ENCODE measurements around the gene ILKAP.

ILKAP gene, protein sequence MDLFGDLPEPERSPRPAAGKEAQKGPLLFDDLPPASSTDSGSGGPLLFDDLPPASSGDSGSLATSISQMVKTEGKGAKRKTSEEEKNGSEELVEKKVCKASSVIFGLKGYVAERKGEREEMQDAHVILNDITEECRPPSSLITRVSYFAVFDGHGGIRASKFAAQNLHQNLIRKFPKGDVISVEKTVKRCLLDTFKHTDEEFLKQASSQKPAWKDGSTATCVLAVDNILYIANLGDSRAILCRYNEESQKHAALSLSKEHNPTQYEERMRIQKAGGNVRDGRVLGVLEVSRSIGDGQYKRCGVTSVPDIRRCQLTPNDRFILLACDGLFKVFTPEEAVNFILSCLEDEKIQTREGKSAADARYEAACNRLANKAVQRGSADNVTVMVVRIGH

DNA sequence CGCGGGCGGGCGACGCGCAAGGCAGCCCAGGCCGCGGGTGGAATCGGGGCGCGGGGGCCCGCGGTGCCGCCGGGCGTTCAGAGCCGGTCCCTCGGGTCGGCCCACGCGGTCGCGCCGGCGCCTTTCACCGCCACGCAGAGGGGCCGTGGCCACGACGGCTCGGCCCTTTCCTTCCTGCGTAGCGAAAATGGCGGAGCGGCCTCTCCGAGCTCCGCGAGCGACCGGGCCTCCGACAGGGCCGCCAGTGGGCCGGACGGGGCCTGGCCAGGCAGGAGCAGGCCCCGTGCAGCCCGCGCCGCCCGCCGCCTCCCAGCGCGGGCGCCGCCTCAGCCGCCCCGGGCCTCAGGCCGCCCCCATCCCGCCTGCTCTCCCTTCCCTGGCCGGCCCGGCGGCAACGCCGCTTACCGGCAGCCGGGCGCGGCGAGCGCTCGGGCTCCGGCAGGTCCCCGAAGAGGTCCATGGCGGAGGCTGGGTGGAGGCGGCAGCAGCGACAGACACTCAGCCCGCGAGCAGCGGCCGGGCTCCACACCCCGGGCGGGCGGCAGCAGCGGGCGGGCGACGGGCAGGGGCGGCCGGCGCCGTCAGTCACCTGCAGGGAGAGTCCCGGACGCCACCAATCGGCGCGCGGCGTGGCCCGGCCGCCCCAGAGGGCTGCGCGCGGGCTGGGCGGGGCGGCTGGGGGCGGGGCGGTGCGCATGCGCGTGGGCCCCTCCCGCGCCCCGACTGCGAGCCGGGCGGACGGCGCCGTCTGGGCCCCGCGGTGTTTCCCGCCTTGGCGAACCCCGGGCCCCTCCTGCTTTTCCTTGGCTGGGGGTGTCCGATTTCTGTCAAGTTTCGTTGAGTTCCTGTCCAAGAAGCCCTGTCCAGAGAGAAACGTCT lies at the start of gene ILKAP:
ILKAP (minus strand) TSS at position 602 of the 879 bp plus-strand sequence; CDS start at position 460, 142 bp downstream.
- DNase-seq = peak; percentile 64

DNA sequence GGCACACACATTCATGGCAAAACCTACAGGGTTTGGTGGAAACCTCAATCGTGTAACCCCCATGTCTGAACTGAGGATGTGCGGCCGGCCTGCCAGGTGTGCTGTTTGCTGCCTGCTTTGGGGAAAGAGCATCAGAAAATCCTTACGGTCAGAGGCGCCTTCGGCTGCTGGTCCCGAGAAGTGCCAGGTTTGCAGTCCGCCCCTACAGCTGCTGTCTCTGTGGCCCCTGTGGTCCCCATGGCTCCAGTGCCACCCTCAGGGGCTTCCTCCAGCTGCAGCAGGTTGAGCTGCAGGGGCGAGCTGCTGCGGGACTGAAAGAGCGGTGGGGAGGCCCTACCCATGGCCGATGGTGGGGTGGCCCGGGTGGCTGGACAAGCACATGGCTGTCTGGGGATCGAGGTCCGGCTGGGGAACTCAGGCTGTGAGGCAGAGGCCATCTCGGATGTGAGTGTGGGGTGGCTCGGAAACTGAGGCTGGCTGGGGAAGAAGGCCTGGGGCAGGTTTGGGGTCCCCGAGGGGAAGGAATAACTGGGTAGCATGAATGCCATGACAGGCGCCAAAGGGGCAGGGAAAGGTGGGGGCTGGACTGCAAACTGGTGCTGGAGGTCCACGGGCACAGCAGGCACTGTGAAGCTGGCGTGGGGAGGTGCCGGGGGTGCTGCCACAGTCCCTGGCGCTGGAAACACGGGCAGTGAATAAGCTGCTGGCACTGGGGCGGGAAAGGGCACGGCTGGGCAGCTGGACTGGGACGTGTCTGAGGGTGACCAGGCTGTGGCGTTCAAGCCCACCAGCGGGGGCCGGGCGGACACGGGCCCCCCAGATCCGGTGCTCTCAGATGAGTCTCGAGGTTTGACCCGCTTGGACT lies 49.5 kb upstream of the ILKAP start:
- no peak for DNase-seq

DNA sequence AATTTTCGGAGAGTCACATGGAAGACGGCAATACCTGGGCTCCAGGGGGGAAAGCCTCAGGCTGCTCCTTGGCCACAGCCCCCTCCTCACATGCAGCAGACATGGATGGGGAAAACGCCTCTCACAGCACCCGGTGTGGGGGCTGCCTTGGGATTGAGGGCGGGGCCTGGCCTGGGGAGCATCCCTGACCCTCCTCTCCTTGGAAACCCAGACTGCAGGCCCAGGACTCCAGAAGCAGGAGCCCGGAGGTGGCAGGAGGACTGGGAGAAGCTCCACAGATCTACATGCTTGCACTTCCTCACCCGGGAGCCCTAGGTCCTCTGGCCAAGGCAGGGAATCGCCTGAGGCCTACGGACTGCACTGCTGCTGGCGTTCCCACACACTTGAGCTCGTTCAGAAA lies 48.5 kb upstream of the ILKAP start:
- no peak for DNase-seq

DNA sequence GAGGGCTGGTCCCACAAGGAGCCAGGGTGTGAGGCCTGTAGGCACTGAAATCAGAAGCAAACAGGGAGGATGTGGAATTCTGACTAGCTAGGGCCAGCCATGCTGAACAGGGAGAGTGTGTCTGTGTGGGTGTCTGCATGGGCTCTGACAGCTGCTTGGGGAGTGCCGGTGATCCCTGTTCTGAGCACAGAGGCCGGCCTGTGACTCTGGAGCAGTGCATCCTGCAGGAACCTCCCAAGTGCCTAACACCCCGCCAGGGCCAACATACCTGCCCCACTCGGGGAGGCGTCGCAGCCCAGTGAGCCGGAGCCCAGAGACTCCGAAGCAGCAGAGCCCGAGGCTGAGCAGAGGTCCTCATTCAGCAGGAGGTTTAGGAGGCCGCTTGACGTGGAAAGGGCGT lies 47.8 kb upstream of the ILKAP start:
- no peak for DNase-seq

DNA sequence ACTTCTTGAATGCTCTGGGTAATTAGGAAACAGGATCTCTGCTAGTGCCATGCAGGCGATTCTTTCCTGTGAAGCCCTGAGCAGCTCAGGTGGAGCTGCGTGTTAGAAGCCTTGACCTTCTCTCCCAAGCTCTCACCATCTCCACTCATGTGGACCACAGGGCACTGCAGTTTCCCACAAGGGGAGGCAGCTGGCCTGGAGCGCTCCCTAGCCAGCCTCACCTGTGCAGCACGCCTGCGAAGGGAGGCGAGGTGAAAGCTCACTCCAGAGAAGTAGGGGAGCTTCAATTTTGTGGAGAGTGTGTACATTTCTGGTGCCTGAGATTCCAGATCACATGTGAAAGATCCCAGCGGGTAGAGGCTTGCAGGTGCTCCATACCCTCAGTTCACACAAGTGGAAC lies 47.4 kb upstream of the ILKAP start:
- DNase-seq = no peak

DNA sequence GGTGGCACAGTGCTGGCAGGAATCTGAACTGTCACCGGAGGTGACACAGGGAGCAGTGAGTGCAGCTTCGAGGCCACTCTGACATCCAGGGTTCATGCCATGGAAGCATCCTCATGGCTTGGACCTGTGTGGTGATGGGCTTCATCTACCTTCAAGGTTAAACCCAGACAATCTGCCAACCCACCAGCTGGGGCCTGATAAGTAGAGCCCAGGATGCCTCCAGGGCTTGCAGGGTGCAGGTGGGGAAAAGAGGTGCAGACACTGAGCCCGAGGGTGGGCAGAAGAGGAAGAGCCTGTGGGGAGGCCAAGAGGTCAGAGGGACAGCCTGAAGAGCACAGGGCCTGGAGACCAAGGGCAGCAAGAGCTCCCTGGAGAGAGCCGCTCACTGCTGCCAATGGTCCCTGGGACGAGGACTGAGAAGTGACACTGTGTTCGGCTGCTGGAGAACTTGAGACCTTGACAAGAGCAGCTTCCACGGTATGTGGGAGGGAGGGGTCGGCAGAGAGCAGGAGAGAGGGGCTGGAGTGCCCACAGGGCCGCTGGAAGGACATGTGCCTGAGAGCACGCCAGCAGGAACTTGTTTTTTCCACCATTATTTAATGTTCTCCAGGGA lies 44.5 kb upstream of the ILKAP start:
- DNase-seq = no peak

DNA sequence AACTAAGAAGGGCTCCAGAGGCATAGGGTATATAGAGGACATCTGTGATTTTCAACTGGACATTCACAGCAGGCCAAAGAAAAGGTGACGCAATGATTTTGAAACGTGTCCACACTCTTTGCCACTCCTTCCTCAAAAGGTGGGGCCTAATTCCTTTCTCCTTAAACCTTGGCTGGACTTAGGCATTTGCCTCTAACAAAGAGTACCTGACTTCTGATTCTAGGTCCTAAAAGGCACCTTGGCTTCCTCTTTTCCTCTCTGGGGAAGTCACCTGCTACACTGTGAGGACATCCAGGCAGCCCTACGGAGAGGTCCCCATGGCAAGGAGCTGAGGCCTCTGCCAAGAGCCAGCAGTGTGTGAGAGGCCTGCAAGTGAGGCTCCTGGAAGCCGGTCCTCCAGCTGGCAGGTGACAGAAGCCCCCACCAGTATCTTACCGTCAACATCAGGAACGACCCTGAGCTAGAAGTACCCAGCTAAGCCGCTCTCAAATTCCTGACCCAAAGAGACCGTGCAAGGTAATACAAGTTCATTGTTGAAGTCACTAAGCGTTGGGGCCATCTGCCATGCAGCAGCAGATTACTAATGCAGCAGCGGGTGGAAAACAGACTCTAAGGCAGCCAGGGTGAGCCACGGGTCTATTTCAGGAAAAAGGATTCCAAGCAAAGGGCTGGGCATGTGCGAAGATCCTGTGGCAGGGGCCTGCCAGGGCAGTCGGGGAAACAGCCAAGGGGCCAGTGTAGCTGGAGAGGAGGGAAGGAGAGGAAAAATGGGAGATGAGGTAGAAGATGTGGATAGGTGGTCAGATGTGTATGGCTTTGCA lies 43.7 kb upstream of the ILKAP start:
- no peak for DNase-seq

DNA sequence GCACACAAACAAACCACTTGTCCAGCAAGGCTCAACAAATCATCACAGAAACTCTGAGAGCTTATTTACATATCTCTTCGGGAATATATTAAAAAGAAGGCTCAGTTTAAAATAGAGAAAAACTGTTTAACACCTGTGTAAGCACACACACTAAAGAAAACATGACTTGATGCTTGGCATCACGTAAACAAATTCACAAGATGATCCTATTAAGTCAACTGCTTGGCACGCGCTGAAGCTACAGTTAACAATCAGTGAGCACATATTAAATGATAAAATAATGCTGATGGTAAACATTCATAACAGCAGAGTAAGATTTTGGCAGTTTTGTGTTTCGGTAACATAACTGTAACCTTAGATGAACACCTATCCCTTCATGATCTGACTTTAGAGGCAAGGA lies 40.7 kb upstream of the ILKAP start:
- no peak for DNase-seq

DNA sequence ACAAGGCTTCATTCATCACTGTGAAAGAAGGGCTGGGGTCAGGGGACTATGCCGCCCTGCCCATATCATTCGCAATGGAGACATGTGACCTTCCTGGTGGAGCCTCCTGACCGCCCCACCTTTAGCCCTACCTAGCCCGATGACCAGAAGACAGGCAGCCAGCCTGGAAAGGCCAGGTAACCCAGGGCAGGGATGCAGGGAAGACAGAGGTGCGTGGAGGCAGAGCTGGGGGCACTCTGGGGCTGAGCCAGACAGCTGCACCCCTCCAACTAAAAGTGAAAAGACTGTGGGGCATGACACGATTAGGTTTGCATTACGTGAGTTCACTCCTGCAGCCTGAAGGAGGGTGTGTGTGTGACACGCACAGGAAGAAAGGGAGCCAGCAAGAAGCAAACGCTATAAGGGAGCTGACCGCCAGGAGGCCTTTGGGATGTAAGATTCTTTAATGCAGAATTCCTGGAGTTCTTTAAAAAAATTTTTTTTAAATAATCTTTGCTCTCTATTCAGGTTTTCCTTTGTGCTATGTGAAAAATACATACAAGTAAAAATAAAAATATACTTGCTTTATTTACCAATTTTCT lies 40.1 kb upstream of the ILKAP start:
- no peak for DNase-seq

DNA sequence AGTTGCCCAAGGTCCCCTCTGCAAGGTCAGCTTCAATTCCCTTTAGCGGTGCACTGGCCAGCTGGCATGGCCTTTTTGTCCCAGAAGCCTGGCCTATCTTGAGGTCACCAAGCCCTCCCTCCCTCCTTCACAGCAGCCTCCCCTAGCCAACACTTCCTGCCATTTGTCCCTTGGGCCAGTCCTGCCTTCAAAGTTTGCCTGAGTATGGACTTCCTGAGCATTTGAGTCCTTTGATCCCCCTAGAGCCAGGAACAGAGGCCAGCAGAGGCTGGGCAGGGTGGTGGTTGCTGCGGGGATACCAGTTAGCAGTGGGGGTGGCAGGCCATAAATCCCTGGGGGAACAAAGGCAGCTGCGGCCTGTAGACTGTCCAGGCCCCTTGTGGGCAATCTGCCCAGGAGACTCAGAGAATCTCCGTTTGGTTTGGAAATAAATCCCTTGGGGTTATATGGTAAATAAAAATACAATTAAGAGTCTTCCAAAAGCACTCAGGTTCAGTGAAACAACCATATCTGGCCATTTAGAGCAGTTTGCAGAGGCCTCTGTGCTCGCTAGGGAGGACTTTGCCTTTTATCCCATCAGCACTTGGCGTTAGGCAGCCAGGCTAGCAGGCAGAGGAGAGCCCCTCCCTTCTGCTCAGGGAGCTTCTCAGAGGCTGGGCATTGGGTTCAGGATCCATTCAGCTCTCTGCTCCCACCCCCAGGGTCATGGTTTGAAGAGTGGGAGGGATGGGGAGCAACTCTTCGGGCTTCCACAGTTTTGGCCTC lies 39.4 kb upstream of the ILKAP start:
- no peak for DNase-seq

DNA sequence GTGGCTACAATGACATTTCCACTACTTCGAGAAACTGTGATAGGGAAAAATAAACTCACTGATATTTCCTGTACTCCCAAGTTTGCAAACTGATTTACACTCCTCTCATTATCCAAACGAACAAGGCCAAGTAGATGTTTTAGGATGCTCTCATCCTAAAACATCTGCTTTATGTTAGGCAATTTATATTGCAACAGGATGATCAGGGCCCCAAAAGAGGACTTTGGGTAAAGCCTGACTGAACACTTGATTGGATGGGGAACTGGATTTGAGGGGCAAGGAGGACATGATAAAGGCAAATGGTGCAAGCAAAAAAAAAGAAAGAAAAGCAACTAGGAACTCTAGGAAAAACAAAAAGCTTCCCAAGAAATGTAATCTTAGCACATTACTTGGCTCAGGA lies 38.5 kb upstream of the ILKAP start:
- no peak for DNase-seq

DNA sequence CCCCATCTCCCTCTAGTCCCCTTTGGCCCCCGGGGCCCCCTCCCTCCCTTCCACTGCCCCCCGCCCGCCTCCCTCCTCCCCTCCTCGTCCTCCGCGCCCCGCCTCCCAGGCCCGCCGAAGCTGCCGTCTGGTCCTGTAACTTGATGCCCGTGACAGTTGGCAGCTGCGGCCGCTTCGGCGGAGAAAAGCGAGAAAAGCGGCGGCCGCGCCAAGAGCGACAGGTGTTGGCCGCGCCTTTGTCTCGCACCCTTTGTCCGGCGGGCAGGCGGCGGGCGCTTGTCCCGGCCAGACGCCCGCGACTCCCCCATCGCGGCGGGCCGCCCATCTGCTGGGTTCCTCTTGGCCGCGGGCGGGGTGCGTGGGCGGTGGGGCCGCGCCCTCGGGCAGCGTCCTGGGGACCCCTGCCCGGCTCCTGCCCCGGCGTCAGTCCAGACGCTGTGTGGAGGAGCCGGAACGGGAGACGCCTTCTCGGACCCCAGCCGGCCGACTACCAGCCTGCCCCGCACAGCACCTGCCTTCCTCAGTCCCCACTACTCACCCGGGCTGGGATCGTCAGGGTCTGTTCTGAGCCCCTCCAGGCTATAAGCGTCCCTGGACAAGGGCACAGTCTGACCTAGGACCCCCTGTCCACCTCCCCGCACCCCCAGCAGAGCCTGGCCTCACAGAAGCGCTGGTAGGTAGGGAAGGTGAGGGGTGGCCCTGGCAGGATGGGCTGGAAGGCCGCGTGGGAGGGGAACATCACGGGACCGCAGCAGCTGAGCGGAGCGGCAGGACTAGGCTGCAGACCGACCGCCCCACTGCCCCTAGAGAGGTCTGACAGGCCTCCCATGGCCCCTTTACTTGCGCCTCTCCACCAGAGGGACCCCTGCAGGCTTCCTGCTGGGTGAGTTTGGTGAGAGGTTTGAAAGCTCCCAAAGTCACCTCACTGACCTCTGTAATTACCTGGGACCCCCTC lies 37.5 kb upstream of the ILKAP start:
- peak; percentile 80 for DNase-seq

DNA sequence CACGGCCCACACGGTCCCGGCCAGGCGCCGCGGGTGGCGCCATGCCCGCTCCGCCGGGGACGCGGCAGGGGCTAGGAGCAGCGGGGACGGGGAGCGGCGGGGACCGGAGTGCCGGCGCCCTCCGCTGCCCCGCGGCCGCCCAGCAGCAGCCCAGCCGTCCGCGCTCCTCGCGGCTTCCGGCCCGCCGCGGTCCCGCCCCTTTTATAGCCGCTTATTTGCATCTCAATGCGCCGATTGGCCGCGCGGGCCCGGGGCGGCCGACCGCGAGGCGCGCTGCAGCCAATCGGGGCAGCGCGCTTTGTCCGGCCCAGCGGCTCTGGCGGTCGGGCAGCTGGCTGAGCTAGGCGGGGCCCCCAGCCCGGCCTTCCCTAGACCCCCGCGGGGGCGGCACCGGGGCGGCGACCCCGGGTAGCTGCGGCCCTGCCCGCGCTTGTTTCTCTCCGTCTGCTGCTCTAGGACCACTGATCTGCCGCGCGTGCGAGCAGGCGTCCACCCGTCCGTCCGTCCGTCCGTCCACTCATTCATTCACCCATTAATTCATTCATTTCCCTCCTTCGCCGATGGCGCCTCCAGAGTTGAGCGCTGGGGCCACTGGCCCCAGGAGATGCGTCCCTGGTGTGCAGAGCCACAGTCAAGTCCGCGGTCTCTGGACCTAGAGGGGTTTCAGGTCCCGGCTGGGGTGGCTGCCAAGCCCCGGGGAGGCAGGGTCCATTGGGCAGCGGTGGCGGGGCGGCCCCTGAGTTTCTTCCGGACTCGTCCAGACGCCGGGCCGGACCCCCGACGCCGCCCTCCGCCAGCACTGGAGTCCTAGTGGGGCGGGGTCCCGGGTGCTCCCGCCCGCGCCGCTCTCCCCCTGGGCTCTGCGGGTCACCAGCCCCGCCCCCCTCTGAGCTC lies 36.6 kb upstream of the ILKAP start, which contains the start of gene HES6:
HES6 (minus strand) TSS at position 176 of the 894 bp plus-strand sequence; CDS start at position 43, 133 bp downstream.
- peak; percentile 85 for DNase-seq

DNA sequence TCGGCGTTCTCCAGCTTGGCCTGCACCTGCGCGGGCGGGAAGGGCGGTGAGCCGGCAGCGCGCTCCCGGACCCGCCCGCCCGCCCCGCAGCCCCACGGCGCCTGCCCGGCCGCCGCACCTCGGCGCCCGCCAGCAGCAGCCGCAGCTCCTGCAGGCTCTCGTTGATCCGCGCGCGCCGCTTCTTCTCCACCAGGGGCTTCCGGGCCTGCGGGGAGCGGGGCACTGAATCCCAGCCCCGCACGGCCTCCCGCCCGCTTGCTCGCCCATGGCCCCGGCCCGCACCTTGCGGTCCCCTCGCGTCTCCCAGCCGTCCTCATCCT lies 36.0 kb upstream of the ILKAP start:
- DNase-seq = no peak

DNA sequence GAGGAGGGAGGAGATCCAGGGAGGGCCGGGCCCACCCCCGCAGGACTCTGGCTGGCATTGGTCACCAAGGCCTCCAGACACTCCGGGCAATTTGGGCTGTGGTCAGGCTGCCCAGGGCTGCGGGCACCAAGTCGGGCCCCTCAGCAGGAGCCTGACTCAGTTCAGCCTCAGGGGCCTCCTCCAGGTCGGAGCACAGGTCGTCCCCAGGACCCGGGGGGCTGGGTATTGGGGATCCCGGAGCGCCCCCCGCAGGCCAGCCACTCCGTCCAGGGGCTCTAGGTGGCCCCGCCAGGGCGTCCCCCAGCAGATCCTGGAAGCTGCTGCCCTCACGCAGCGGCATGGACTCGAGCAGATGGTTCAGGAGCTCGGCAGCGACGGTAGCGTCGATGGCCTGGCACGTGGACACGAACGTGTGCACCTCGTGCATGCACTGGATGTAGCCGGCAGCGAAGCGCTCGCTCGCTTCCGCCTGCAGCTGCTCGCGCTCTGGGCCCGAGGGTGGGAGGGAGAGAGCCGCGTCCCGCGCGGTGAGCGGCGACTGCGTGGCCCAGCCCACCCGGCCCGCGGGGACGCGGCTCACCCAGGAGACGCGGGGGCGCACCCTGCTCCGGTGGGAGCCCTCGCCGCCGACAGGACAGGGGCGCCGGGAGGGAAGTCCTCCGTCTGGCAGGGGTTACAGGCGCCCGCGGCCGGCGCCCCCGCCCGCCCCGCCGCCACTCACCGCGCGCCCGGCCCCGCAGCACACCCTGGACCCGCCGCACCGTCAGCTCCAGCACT lies 35.5 kb upstream of the ILKAP start:
- no peak for DNase-seq

DNA sequence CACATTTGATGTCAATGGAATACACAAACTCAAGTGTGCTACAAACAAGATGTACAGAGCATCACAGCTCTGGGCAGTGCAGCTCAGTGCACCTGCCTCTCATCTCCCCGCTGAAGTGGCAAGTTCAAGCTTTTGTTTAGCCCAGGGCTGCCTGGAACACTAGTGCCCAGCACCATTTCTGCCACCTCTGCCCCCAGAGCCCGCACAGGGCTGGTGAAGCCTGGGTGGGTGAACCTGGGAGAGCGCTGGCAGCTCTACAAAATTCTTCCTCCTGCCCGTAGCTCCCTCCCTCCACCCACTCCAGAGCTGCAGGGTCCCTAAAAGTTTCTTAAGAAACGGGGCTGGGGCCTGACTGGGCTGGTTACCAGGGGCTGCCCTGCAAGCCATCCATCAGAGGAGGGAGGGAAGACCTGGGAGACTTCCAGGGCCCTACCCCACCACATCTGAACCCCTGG lies 34.8 kb upstream of the ILKAP start:
- no peak for DNase-seq

DNA sequence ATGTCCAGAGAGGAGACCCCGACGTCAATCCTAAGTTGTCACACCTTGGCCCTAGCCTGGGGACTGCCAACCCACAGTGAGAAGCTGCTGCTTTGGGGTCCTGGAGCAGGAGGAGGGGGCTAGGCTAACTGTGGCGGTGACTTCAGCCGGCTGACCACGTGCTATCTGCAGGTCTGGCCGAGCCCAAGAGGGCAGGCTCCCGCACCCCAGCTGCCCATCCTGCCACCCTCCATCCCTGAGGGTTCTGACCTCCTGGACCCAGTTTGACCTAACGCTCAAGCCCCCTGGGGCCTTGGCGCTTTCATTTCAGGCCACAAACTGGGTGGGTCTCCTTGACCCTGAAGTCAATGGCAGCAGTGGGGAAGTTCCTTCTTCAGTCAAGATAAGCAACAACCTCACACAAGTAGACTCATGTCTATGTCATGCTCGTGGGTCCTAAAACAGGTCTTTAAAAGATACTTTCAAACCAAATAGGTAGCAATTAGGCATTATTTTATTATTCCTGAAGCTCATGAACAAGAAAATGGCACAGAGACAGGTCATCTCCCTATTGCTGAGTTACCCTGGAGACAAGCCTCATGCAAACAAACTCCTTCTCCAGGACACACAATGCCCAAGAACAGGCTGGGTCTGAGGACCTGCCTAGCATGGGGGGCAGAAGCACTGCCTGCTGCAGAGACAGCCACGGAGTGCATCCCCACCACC lies 34.1 kb upstream of the ILKAP start:
- DNase-seq = no peak

Data from NCI-H748 treated with DMSO at 0.1 percent for 48 hours (cell line).